ENCODE measurements around the gene MTHFD1.

DNA sequence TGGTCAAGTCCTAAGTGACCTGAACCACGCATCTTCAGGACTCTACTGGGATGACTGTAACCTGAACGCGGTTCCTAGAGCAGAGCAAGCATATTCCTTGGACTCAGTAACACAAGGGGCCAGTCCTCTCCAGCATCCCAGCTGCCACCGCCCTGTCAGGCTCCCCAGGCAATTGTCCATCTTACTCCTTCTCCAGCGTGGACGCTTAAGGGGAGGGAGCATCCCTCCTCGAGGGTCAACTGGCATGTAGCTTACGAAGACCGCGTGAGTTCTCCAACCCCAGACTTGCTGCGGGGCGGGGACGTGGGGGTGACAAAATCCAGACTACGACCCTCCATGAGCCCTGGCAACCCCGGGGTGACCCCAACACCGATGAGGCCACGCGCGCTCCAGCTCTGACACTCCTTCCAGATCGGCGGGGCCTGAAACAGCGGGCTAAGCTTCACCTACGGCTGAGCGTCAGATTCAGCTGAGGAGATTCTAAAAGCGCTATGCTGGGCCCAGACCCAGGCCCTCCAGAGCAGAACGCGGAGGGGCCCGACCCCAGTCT is 846 bp upstream of the MTHFD1 start:
- TF ChIP-seq JUND (IDR thresholded peaks at IDR 0.05) (no peak), POLR2A (IDR thresholded peaks at IDR 0.05; ENCODE audit: borderline replicate concordance, extremely low read depth, insufficient read depth, insufficient read length) (no peak), CTCF (IDR thresholded peaks at IDR 0.05 in 2 of 3, conservative IDR thresholded peaks at IDR 0.05 in 1 of 3; ENCODE audit: borderline replicate concordance in 1 of 3, insufficient read depth in 1 of 3, low read depth in 2 of 3, low read length in 2 of 3) (no peak), POLR2AphosphoS5 (IDR thresholded peaks at IDR 0.05; ENCODE audit: low read depth, low read length) (no peak), EZH2 (IDR thresholded peaks at IDR 0.05) (no peak), SP1 (IDR thresholded peaks at IDR 0.05; ENCODE audit: low read depth) (no peak), SIN3A (IDR thresholded peaks at IDR 0.05; ENCODE audit: low read depth) (no peak), YY1 (IDR thresholded peaks at IDR 0.05; ENCODE audit: extremely low read depth, insufficient replicate concordance, low read depth, low read length) (no peak), FOSL1 (IDR thresholded peaks at IDR 0.05; ENCODE audit: low read depth) (no peak)
- TF ChIP-seq, protein P1, sequence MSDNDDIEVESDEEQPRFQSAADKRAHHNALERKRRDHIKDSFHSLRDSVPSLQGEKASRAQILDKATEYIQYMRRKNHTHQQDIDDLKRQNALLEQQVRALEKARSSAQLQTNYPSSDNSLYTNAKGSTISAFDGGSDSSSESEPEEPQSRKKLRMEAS (IDR thresholded peaks at IDR 0.05): no peak
- TF ChIP-seq, protein P2, sequence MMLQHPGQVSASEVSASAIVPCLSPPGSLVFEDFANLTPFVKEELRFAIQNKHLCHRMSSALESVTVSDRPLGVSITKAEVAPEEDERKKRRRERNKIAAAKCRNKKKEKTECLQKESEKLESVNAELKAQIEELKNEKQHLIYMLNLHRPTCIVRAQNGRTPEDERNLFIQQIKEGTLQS (IDR thresholded peaks at IDR 0.05): no peak
- TF ChIP-seq, protein P3, sequence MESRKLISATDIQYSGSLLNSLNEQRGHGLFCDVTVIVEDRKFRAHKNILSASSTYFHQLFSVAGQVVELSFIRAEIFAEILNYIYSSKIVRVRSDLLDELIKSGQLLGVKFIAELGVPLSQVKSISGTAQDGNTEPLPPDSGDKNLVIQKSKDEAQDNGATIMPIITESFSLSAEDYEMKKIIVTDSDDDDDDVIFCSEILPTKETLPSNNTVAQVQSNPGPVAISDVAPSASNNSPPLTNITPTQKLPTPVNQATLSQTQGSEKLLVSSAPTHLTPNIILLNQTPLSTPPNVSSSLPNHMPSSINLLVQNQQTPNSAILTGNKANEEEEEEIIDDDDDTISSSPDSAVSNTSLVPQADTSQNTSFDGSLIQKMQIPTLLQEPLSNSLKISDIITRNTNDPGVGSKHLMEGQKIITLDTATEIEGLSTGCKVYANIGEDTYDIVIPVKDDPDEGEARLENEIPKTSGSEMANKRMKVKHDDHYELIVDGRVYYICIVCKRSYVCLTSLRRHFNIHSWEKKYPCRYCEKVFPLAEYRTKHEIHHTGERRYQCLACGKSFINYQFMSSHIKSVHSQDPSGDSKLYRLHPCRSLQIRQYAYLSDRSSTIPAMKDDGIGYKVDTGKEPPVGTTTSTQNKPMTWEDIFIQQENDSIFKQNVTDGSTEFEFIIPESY (IDR thresholded peaks at IDR 0.05; ENCODE audit: extremely low read depth, insufficient replicate concordance, low read length): no peak
